LNCaP clone FGC (cell line): ENCODE data around the gene PTP4A1.

Experiments
- DNase-seq: peaks from one replicate; pipeline ENCODE4 v3.0.0-alpha.2; 2011; ENCODE audit warnings: low read depth
- H3K4me3 ChIP-seq: 2 replicates; pipeline ENCODE4 v1.5.1; 2011; ENCODE audit warnings: mild to moderate bottlenecking, low read depth, low read length, control low read depth
- CTCF ChIP-seq: IDR thresholded peaks from 2 replicates; pipeline ENCODE4 v1.5.1; 2012; ENCODE audit warnings: mild to moderate bottlenecking; ENCODE audit not compliant: control insufficient read depth, insufficient read depth; ENCODE audit errors: extremely low read depth

The PTP4A1 gene

GRCh38 chr6:63543001-63543400, 29.3 kb upstream of the PTP4A1 start:
- DNase-seq, result no peak
- TF ChIP-seq CTCF, result no peak
- H3K4me3 ChIP-seq, result no peak overlapping the region

GRCh38 chr6:63543982-63544381, 28.3 kb upstream of the PTP4A1 start:
- TF ChIP-seq CTCF, result no peak
- H3K4me3 ChIP-seq, result no peak overlapping the region
- DNase-seq, result no peak

- H3K4me3 ChIP-seq, result no peak overlapping the region
- no peak for DNase-seq
- TF ChIP-seq CTCF, result no peak
Observed at GRCh38 chr6:63546236-63546635, 26.0 kb upstream of the PTP4A1 start.

GRCh38 chr6:63546697-63547096, 25.6 kb upstream of the PTP4A1 start:
- TF ChIP-seq CTCF, result no peak
- H3K4me3 ChIP-seq, result no peak overlapping the region
- DNase-seq, result no peak

GRCh38 chr6:63549076-63549475, 23.2 kb upstream of the PTP4A1 start:
- TF ChIP-seq CTCF, result no peak
- H3K4me3 ChIP-seq, result no peak overlapping the region
- DNase-seq, result no peak

- H3K4me3 ChIP-seq, result no peak overlapping the region
- no peak for DNase-seq
- TF ChIP-seq CTCF, result no peak
Observed at GRCh38 chr6:63553208-63553607, 19.1 kb upstream of the PTP4A1 start.

GRCh38 chr6:63553900-63554299, 18.4 kb upstream of the PTP4A1 start:
- H3K4me3 ChIP-seq, result no peak overlapping the region
- no peak for TF ChIP-seq CTCF
- no peak for DNase-seq
